Esophagus muscularis mucosa (tissue), 3 donors: ENCODE data around the gene GPR55.

Experiments used
- CTCF ChIP-seq, 3 experiments: fragments of 200-600 bp in 2 of 3; fragments of 450-650 bp in 1 of 3; sonication (generic) in 2 of 3; IDR thresholded peaks; one replicate each; pipeline ENCODE4 v1.5.1; 2017 to 2019; ENCODE audit warnings: antibody characterized with exemption in 3 of 3, mild to moderate bottlenecking in 2 of 3, moderate library complexity in 1 of 3
- POLR2AphosphoS5 ChIP-seq, 2 donors: sonication (generic); formaldehyde crosslinking; IDR thresholded peaks; one replicate each; pipeline ENCODE4 v1.6.1; 2017; ENCODE audit warnings: antibody characterized with exemption in 2 of 2

GRCh38 chr2:230960026-230960425, 35.0 kb upstream of the GPR55 start:
- no peak for TF ChIP-seq CTCF (IDR thresholded peaks at IDR 0.05)
- no peak for TF ChIP-seq POLR2AphosphoS5 (IDR thresholded peaks at IDR 0.05)
